GM12892 (cell line): Measurements from ENCODE around the gene TTC23L.

ENCODE experiments used
- DNase-seq: peaks from one replicate; pipeline ENCODE4 v3.0.0; 2011; ENCODE audit not compliant: insufficient read length
- FAIRE-seq: peaks from 2 replicates; lab custom pipeline; 2011; peaks lifted over from hg19 to GRCh38; lab: Jason Lieb, UNC
- POLR2A ChIP-seq: IDR thresholded peaks from 2 replicates; pipeline ENCODE4 v1.6.1; 2011; ENCODE audit warnings: low read depth, low read length, control low read depth
- POLR2AphosphoS5 ChIP-seq: IDR thresholded peaks from 2 replicates; pipeline ENCODE4 v1.6.1; 2011; ENCODE audit warnings: low read depth, low read length, control low read depth
- TAF1 ChIP-seq: IDR thresholded peaks from 2 replicates; pipeline ENCODE4 v1.6.1; 2011; ENCODE audit warnings: low read depth, mild to moderate bottlenecking, control low read depth, low read length, borderline replicate concordance

TTC23L gene

GRCh38 chr5:34854459-34855174 lies 15.7 kb downstream of the TTC23L start:
- TF ChIP-seq POLR2AphosphoS5 (no peak), TAF1 (no peak)
- DNase-seq: peak; percentile 21
- peak; percentile 87 for FAIRE-seq

GRCh38 chr5:34857161-34857560 lies 18.2 kb downstream of the TTC23L start:
- TF ChIP-seq POLR2A: no peak
- no peak for FAIRE-seq
- DNase-seq: no peak

GRCh38 chr5:34857894-34858293 lies 18.9 kb downstream of the TTC23L start:
- DNase-seq: no peak

GRCh38 chr5:34858790-34859189 lies 19.8 kb downstream of the TTC23L start:
- FAIRE-seq (no peak), DNase-seq (no peak)
- TF ChIP-seq TAF1 (no peak), POLR2A (no peak), POLR2AphosphoS5 (no peak)

More at GRCh38 chr5:34857894-34858293, 18.9 kb downstream of the TTC23L start:
- TF ChIP-seq POLR2A (no peak), POLR2AphosphoS5 (no peak), TAF1 (no peak)
- FAIRE-seq: no peak

GRCh38 chr5:34859253-34859652 lies 20.3 kb downstream of the TTC23L start:
- no peak for FAIRE-seq
- DNase-seq: no peak
- no peak for TF ChIP-seq POLR2A

GRCh38 chr5:34863946-34864345 lies 25.0 kb downstream of the TTC23L start:
- TF ChIP-seq TAF1: no peak
- no peak for TF ChIP-seq POLR2A
- TF ChIP-seq POLR2AphosphoS5: no peak
- FAIRE-seq: no peak
- DNase-seq: no peak

- no peak for FAIRE-seq
- TF ChIP-seq POLR2A (no peak), POLR2AphosphoS5 (no peak), TAF1 (no peak)
These were observed 26.1 kb downstream of the TTC23L start for GRCh38 chr5:34865091-34865490.

GRCh38 chr5:34866989-34867471 lies 28.1 kb downstream of the TTC23L start:
- no peak for DNase-seq

More at GRCh38 chr5:34865091-34865490, 26.1 kb downstream of the TTC23L start:
- no peak for DNase-seq

GRCh38 chr5:34867660-34868059 lies 28.7 kb downstream of the TTC23L start:
- no peak for TF ChIP-seq POLR2AphosphoS5
- no peak for TF ChIP-seq POLR2A
- TF ChIP-seq TAF1: no peak
- DNase-seq (no peak), FAIRE-seq (no peak)

More at GRCh38 chr5:34866989-34867471, 28.1 kb downstream of the TTC23L start:
- TF ChIP-seq TAF1: no peak
- TF ChIP-seq POLR2AphosphoS5: no peak
- TF ChIP-seq POLR2A: no peak
- no peak for FAIRE-seq

- DNase-seq (no peak), FAIRE-seq (no peak)
- no peak for TF ChIP-seq TAF1
These were observed 29.8 kb downstream of the TTC23L start for GRCh38 chr5:34868791-34869190.

- TF ChIP-seq POLR2A (no peak), POLR2AphosphoS5 (no peak), TAF1 (no peak)
- no peak for DNase-seq
- FAIRE-seq: no peak
These were observed 30.3 kb downstream of the TTC23L start for GRCh38 chr5:34869256-34869655.

GRCh38 chr5:34870382-34870781 lies 31.4 kb downstream of the TTC23L start:
- no peak for FAIRE-seq

GRCh38 chr5:34876275-34876674 lies 37.3 kb downstream of the TTC23L start:
- DNase-seq (no peak), FAIRE-seq (no peak)
- TF ChIP-seq TAF1 (no peak), POLR2A (no peak)

More at GRCh38 chr5:34870382-34870781, 31.4 kb downstream of the TTC23L start:
- no peak for DNase-seq
- TF ChIP-seq POLR2AphosphoS5: no peak
- TF ChIP-seq TAF1: no peak
- no peak for TF ChIP-seq POLR2A

GRCh38 chr5:34881246-34881645 lies 42.3 kb downstream of the TTC23L start:
- TF ChIP-seq TAF1 (no peak), POLR2AphosphoS5 (no peak), POLR2A (no peak)
- FAIRE-seq (no peak), DNase-seq (no peak)
